ENCODE results near the gene COL4A2. TPM values are rescaled to one million over a fixed set of nuclear protein-coding genes. Genes with fewer than 3 reads are reported as not detected.

The COL4A2 gene
- total RNA-seq, 4 donors from 2014 or later: 43.0 to 72.7 (median 53.5) TPM

DNA sequence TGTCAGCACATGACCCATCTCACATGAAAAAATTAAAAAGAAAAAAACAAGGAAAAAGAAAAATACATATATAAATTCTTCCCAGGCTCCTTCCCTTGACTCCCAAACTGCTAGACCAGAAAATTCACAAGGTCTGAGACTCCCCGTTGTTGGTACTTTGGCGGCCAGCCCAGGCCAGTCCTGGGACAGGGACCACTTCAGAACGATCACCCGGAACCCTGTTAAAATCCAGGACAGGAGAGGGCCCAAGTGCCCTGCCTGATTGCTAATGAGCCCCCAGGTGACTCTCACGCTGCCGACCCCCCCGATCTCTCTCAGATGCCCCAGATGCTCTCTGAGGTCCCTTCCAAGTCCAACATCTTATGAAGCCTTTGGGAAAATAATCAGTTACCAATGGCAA is 107.2 kb downstream of the COL4A2 start:
- H3K27ac ChIP-seq: no peak overlapping the region
- no peak overlapping the region for H3K4me3 ChIP-seq
- H3K27me3 ChIP-seq: no peaks in the 10 kb centered on the region
- WGBS: 87% methylated on average over 7 of the region's 7 CpGs
- no peak for DNase-seq (ENCODE audit: low spot score in 2 of 2)
- H3K9me3 ChIP-seq: no peaks in the 10 kb centered on the region
- TF ChIP-seq POLR2A (IDR thresholded peaks at IDR 0.05) (no peak), EP300 (IDR thresholded peaks at IDR 0.05) (no peak), POLR2AphosphoS5 (IDR thresholded peaks at IDR 0.05) (no peak)
- TF ChIP-seq, protein P1, sequence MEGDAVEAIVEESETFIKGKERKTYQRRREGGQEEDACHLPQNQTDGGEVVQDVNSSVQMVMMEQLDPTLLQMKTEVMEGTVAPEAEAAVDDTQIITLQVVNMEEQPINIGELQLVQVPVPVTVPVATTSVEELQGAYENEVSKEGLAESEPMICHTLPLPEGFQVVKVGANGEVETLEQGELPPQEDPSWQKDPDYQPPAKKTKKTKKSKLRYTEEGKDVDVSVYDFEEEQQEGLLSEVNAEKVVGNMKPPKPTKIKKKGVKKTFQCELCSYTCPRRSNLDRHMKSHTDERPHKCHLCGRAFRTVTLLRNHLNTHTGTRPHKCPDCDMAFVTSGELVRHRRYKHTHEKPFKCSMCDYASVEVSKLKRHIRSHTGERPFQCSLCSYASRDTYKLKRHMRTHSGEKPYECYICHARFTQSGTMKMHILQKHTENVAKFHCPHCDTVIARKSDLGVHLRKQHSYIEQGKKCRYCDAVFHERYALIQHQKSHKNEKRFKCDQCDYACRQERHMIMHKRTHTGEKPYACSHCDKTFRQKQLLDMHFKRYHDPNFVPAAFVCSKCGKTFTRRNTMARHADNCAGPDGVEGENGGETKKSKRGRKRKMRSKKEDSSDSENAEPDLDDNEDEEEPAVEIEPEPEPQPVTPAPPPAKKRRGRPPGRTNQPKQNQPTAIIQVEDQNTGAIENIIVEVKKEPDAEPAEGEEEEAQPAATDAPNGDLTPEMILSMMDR (IDR thresholded peaks at IDR 0.05): no peak
- no peaks in the 10 kb centered on the region for H3K36me3 ChIP-seq
- peaks cover 39% of the 10 kb centered on the region for H3K4me1 ChIP-seq

DNA sequence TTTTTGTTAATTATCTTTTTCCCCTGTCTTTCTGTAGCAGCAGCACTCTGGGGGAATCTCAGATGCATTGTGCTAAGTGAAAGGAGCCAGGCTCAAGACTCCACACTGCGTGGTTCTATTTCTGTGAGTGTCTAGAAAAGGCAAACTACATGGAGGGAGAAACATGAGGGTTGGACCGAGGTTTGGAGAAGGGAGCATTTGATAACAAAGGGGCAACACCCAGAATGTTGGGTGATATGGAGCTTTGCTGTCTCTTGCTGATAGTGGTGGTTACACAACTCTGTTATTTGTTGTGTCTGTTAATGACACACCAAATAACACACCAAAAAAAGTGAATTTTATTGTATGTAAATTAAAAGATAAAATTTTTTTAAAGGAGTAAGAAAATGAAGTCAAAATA is 107.8 kb downstream of the COL4A2 start:
- 89% methylated on average over 2 of the region's 2 CpGs for WGBS
- Histone ChIP-seq H3K36me3 (no peaks in the 10 kb centered on the region), H3K27me3 (no peaks in the 10 kb centered on the region), H3K9me3 (no peaks in the 10 kb centered on the region), H3K27ac (no peak overlapping the region), H3K4me3 (no peak overlapping the region), H3K4me1 (peaks cover 39% of the 10 kb centered on the region)
- TF ChIP-seq POLR2A (IDR thresholded peaks at IDR 0.05): no peak
- no peak for TF ChIP-seq POLR2AphosphoS5 (IDR thresholded peaks at IDR 0.05)
- TF ChIP-seq, protein P1 (IDR thresholded peaks at IDR 0.05): no peak
- no peak for TF ChIP-seq EP300 (IDR thresholded peaks at IDR 0.05)
- no peak for DNase-seq (ENCODE audit: low spot score in 2 of 2)

DNA sequence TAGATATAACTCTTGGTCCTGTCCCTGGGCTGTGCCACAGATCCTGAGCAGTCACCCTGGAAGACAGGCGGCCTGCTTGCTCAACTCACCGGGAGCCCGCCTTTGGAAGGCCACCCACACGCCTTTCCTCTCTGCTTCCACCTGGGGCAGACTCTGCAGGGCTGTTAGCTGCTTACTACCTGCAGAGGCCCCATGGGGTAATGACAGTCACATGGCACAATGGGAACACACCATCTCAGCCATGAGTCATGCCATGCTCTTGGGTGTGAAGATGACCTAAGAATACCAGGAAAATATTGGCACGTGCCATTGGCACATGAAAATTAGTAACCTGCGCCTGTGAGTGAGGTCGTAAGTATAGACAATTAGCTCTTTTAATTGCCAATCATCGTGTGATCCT is 108.6 kb downstream of the COL4A2 start:
- no peak for TF ChIP-seq POLR2AphosphoS5 (IDR thresholded peaks at IDR 0.05)
- TF ChIP-seq, protein P1 (IDR thresholded peaks at IDR 0.05): peak in 1 of 2 donors; percentile 8
- no peak for TF ChIP-seq POLR2A (IDR thresholded peaks at IDR 0.05)
- Histone ChIP-seq H3K4me1 (peaks cover 35% of the 10 kb centered on the region), H3K36me3 (no peaks in the 10 kb centered on the region), H3K27me3 (no peaks in the 10 kb centered on the region), H3K9me3 (no peaks in the 10 kb centered on the region), H3K27ac (peak overlapping the region; percentile 61), H3K4me3 (no peak overlapping the region)
- 63% methylated on average over 8 of the region's 8 CpGs for WGBS
- DNase-seq (ENCODE audit: low spot score in 2 of 2): no peak

DNA sequence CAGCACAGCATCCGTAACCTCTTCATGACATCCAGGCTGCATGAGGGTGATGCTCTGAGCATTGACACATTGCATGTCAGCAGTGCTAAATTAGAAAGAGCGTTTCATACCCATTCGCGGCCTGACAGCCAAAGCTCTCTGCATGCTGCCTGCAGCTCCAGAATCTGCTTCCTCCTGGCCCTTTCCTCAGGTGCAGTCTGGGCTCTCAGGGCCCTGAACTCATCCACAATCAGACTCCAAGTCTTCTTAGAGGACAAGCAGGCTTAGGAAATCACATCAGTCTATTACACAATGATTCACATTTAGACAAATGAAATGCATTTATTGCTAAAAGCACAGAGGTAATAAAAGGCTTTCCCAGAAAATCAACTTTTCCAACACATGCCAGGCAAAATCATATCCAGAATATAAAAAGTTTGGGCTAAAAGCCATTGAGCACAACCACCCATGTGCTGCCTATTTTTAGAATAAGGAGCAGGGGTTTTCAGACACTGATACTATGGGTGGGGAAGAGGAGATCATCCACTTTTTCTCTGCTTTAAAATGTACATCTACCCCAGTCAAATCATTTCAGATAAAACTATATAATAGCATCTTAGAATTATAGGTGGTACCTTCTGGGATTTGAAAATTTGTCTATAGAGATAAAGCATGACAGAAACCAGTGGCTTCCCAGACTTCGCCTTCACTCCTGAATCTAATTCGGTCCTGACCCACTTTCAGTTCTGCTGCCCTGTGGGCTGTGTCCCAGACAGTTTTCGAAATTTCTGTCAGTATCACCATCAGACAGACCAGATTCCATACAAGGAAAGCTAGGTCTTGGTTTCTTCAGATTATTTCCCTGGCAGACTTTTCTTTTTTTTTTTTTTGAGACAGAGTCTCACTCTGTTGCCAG is 109.3 kb downstream of the COL4A2 start:
- Histone ChIP-seq H3K27me3 (no peaks in the 10 kb centered on the region), H3K36me3 (no peaks in the 10 kb centered on the region), H3K4me1 (peaks cover 34% of the 10 kb centered on the region), H3K27ac (peak overlapping the region; percentile 61), H3K9me3 (no peaks in the 10 kb centered on the region), H3K4me3 (no peak overlapping the region)
- TF ChIP-seq EP300 (IDR thresholded peaks at IDR 0.05): no peak
- TF ChIP-seq POLR2A (IDR thresholded peaks at IDR 0.05): no peak
- TF ChIP-seq, protein P1 (IDR thresholded peaks at IDR 0.05): no peak
- no peak for TF ChIP-seq POLR2AphosphoS5 (IDR thresholded peaks at IDR 0.05)
- WGBS: 64% methylated on average over 7 of the region's 7 CpGs
- no peak for DNase-seq (ENCODE audit: low spot score in 2 of 2)

DNA sequence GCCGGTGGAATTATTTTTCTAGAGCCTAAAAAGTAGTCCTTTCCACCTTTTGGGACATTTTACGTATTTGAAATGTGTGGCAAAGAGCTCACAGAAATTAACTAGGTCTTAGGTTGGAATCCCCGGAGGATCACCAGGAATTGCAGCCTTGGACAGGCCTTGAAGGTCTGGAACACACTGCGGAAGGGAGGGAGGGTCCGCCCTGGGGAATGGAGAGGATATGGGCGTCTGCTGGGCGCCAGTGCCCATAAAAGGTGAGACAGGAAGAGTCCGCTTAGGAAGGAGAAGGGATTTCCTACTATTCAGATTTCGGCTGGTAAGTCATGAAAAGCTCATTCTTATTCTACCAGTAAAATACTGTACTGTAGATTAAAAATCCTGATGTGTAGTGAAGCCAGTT is 111.9 kb downstream of the COL4A2 start:
- H3K27me3 ChIP-seq: no peaks in the 10 kb centered on the region
- no peak overlapping the region for H3K27ac ChIP-seq

More for the DNA sequence above, 111.9 kb downstream of the COL4A2 start:
- Histone ChIP-seq H3K4me3 (no peak overlapping the region), H3K36me3 (no peaks in the 10 kb centered on the region), H3K9me3 (no peaks in the 10 kb centered on the region), H3K4me1 (peaks cover 13% of the 10 kb centered on the region)
- 79% methylated on average over 9 of the region's 9 CpGs for WGBS
- TF ChIP-seq EP300 (IDR thresholded peaks at IDR 0.05): no peak
- TF ChIP-seq, protein P1 (IDR thresholded peaks at IDR 0.05): no peak
- no peak for TF ChIP-seq POLR2A (IDR thresholded peaks at IDR 0.05)
- TF ChIP-seq POLR2AphosphoS5 (IDR thresholded peaks at IDR 0.05): no peak
- no peak for DNase-seq (ENCODE audit: low spot score in 2 of 2)

Measured in suprapubic skin (tissue), 4 donors.